Keratinocyte (primary cell): ENCODE results near the gene FBXO10. TPM values are rescaled to one million over a fixed set of nuclear protein-coding genes. Genes with fewer than 3 reads are reported as not detected.

Experiments used
- DNase-seq: peaks from one replicate; pipeline ENCODE4 v3.0.0-alpha.2; 2011; ENCODE audit warnings: low read depth, missing footprints, low spot score
- FAIRE-seq: peaks from 2 replicates; lab custom pipeline; 2011; peaks lifted over from hg19 to GRCh38; lab: Jason Lieb, UNC
- H2AFZ ChIP-seq: 2 replicates; pipeline ENCODE4 v1.6.0; 2012; ENCODE audit warnings: low read length, control low read depth, inconsistent platforms; ENCODE audit not compliant: control insufficient read depth
- H3K27ac ChIP-seq: 2 replicates; pipeline ENCODE4 v1.5.1; 2011; ENCODE audit warnings: low read length; ENCODE audit not compliant: control insufficient read depth, insufficient read depth
- H3K27me3 ChIP-seq: 3 replicates; pipeline ENCODE4 v1.6.0; 2011; ENCODE audit warnings: low read length; ENCODE audit not compliant: control insufficient read depth, insufficient read depth; ENCODE audit errors: extremely low read depth
- H3K36me3 ChIP-seq, 2 experiments: 2 replicates in 1 of 2; 3 replicates in 1 of 2; pipeline ENCODE4 v1.5.1; 2011; ENCODE audit warnings: low read length in 2 of 2, mild to moderate bottlenecking in 1 of 2; ENCODE audit not compliant: control insufficient read depth in 2 of 2, insufficient read depth in 2 of 2; ENCODE audit errors: extremely low read depth in 1 of 2
- H3K4me1 ChIP-seq: 3 replicates; pipeline ENCODE4 v1.5.1; 2011; ENCODE audit warnings: low read length; ENCODE audit not compliant: control insufficient read depth, insufficient read depth; ENCODE audit errors: extremely low read depth
- H3K4me2 ChIP-seq: 3 replicates; pipeline ENCODE4 v1.6.0; 2011; ENCODE audit warnings: low read depth, low read length; ENCODE audit not compliant: control insufficient read depth, insufficient read depth; ENCODE audit errors: extremely low read depth
- H3K4me3 ChIP-seq, 3 experiments: fragments of 200-600 bp in 1 of 3; sonication (generic) in 1 of 3; 2 replicates in 2 of 3; 3 replicates in 1 of 3; pipeline ENCODE4 v1.5.1; 2011 to 2016; ENCODE audit warnings: low read length in 3 of 3, mild to moderate bottlenecking in 3 of 3, control low read depth in 2 of 3, inconsistent platforms in 1 of 3, low read depth in 1 of 3, mixed read lengths in 1 of 3, mixed run types in 1 of 3, moderate library complexity in 1 of 3; ENCODE audit not compliant: control insufficient read depth in 2 of 3, insufficient read depth in 2 of 3; ENCODE audit errors: extremely low read depth in 1 of 3
- H3K79me2 ChIP-seq: 2 replicates; pipeline ENCODE4 v1.6.0; 2012; ENCODE audit warnings: low read length; ENCODE audit not compliant: control insufficient read depth, insufficient read depth
- H3K9ac ChIP-seq: 3 replicates; pipeline ENCODE4 v1.6.0; 2011; ENCODE audit warnings: low read length; ENCODE audit not compliant: control insufficient read depth, insufficient read depth; ENCODE audit errors: extremely low read depth
- H3K9me1 ChIP-seq: 3 replicates; pipeline ENCODE4 v1.6.0; 2011; ENCODE audit warnings: low read length; ENCODE audit not compliant: control insufficient read depth, insufficient read depth; ENCODE audit errors: extremely low read depth
- H3K9me3 ChIP-seq: 2 replicates; pipeline ENCODE4 v1.5.1; 2012; ENCODE audit warnings: low read depth, low read length; ENCODE audit not compliant: control insufficient read depth
- H4K20me1 ChIP-seq: 3 replicates; pipeline ENCODE4 v1.6.0; 2011; ENCODE audit warnings: low read length; ENCODE audit not compliant: control insufficient read depth, insufficient read depth; ENCODE audit errors: extremely low read depth
- CTCF ChIP-seq, 3 experiments: IDR thresholded peaks in 1 of 3; conservative IDR thresholded peaks in 1 of 3; optimal IDR thresholded peaks in 1 of 3; 2 replicates in 2 of 3; 3 replicates in 1 of 3; pipeline versions ENCODE3 to v1.5.1; 2011; ENCODE audit warnings: low read length in 3 of 3, mild to moderate bottlenecking in 3 of 3, moderate library complexity in 2 of 3, control low read depth in 1 of 3, inconsistent platforms in 1 of 3; ENCODE audit not compliant: insufficient read depth in 2 of 3; ENCODE audit errors: extremely low read depth in 1 of 3
- EZH2 ChIP-seq: IDR thresholded peaks from one replicate; pipeline ENCODE4 v1.6.1; 2012; ENCODE audit warnings: inconsistent platforms, mild to moderate bottlenecking, low read length, moderate library complexity
- dilution Hi-C: fragments of 300-500 bp; cut with MboI; formaldehyde crosslinking; loops from one replicate; pipeline ENCODE4 v1.7.0; 2020; ENCODE audit warnings: low sequenced_read_pairs; ENCODE audit not compliant: extremely low pct_ligation_motif_present
- polyA plus RNA-seq, 5 experiments: library from polyadenylated mRNA; depleted of rRNA in 3 of 5; stranded (reverse) in 3 of 5; stranded (forward) in 1 of 5; unstranded in 1 of 5; fragments of >200 nt; gene quantifications; 1 replicate in 1 of 5; 2 replicates in 3 of 5; 3 replicates in 1 of 5; pipeline versions ENCODE4 v1.2.1 to v1.2.3, GENCODE V29; 2011 to 2012; ENCODE audit warnings: missing spikeins in 2 of 5, low read depth in 1 of 5, low replicate concordance in 1 of 5

FBXO10 gene
- polyA plus RNA-seq, 1 donor (not counting 4 experiments of a cell fraction or from before 2014, with no cell fraction given), result 4.1 TPM

GRCh38 chr9:37574241-37574721 is 1.9 kb downstream of the FBXO10 start:
- H3K4me2 ChIP-seq, result no peak overlapping the region
- H3K27me3 ChIP-seq, result no peaks in the 10 kb centered on the region
- H3K9me1 ChIP-seq, result no peaks in the 10 kb centered on the region
- no peaks in the 10 kb centered on the region for H3K79me2 ChIP-seq
- no peaks in the 10 kb centered on the region for H4K20me1 ChIP-seq
- dilution Hi-C loops, result no loop called here
- no peak overlapping the region for H2AFZ ChIP-seq
- no peaks in the 10 kb centered on the region for H3K36me3 ChIP-seq
- DNase-seq (no peak), FAIRE-seq (no peak)
- no peak overlapping the region for H3K4me3 ChIP-seq
- H3K9me3 ChIP-seq, result no peaks in the 10 kb centered on the region
- no peak overlapping the region for H3K9ac ChIP-seq
- TF ChIP-seq CTCF (optimal IDR thresholded peaks at IDR 0.05 in 1 of 3, IDR thresholded peaks at IDR 0.05 in 1 of 3, conservative IDR thresholded peaks at IDR 0.05 in 1 of 3; ENCODE audit: extremely low read depth in 1 of 3, insufficient read depth in 2 of 3, low read length in 3 of 3) (no peak), EZH2 (no peak)
- H3K27ac ChIP-seq, result no peak overlapping the region
- H3K4me1 ChIP-seq, result peaks cover 11% of the 10 kb centered on the region

- Histone ChIP-seq H3K4me3 (no peak overlapping the region), H4K20me1 (no peaks in the 10 kb centered on the region), H3K9me3 (no peaks in the 10 kb centered on the region), H3K9me1 (no peaks in the 10 kb centered on the region), H3K79me2 (no peaks in the 10 kb centered on the region), H3K27ac (no peak overlapping the region), H3K36me3 (no peaks in the 10 kb centered on the region), H3K4me1 (peaks cover 6% of the 10 kb centered on the region), H3K4me2 (no peak overlapping the region), H3K27me3 (no peaks in the 10 kb centered on the region), H2AFZ (no peak overlapping the region), H3K9ac (no peak overlapping the region)
- dilution Hi-C loops, result no loop called here
- no peak for FAIRE-seq
- no peak for TF ChIP-seq CTCF (optimal IDR thresholded peaks at IDR 0.05 in 1 of 3, IDR thresholded peaks at IDR 0.05 in 1 of 3, conservative IDR thresholded peaks at IDR 0.05 in 1 of 3; ENCODE audit: extremely low read depth in 1 of 3, insufficient read depth in 2 of 3, low read length in 3 of 3)
- TF ChIP-seq EZH2, result no peak
- no peak for DNase-seq
Measured at GRCh38 chr9:37571282-37571681, 4.9 kb downstream of the FBXO10 start.
